Mesendoderm (in vitro differentiated cells): ENCODE measurements around the gene TPRG1L.

Experiments used
- DNase-seq: peaks from one replicate; pipeline ENCODE4 v3.0.0; 2013
- H2AK5ac ChIP-seq: 2 replicates; pipeline ENCODE4 v1.6.1; 2013; ENCODE audit warnings: low read length, inconsistent platforms
- H2BK120ac ChIP-seq: 2 replicates; pipeline ENCODE4 v1.6.1; 2013; ENCODE audit warnings: low read depth, mild to moderate bottlenecking, low read length, moderate library complexity, mixed read lengths
- H2BK15ac ChIP-seq: replicated peaks from 2 replicates; pipeline ENCODE4 v1.6.1; 2013; ENCODE audit warnings: low read depth, mild to moderate bottlenecking, moderate library complexity
- H2BK5ac ChIP-seq: 2 replicates; pipeline ENCODE4 v1.6.1; 2013; ENCODE audit warnings: low read length, inconsistent platforms
- H3K18ac ChIP-seq: 2 replicates; pipeline ENCODE4 v1.6.1; 2013; ENCODE audit warnings: mild to moderate bottlenecking, low read length, mixed read lengths
- H3K23ac ChIP-seq: one replicate; pipeline ENCODE4 v1.6.1; 2013; ENCODE audit warnings: low read length
- H3K27ac ChIP-seq: 2 replicates; pipeline ENCODE4 v1.5.1; 2013; ENCODE audit warnings: low read depth, mild to moderate bottlenecking, inconsistent platforms, low read length, moderate library complexity
- H3K27me3 ChIP-seq: 2 replicates; pipeline ENCODE4 v1.6.1; 2013; ENCODE audit warnings: low read length, control low read depth, mild to moderate bottlenecking, inconsistent platforms; ENCODE audit not compliant: insufficient read depth, poor library complexity
- H3K36me3 ChIP-seq: 2 replicates; pipeline ENCODE4 v1.6.1; 2013; ENCODE audit warnings: low read length, inconsistent platforms; ENCODE audit not compliant: control insufficient read depth, insufficient read depth
- H3K4ac ChIP-seq: one replicate; pipeline ENCODE4 v1.6.1; 2013; ENCODE audit warnings: low read depth, mild to moderate bottlenecking, low read length, moderate library complexity
- H3K4me1 ChIP-seq: 2 replicates; pipeline ENCODE4 v1.6.1; 2013; ENCODE audit warnings: low read depth, low read length, inconsistent platforms; ENCODE audit not compliant: control insufficient read depth
- H3K4me2 ChIP-seq: 2 replicates; pipeline ENCODE4 v1.6.1; 2013; ENCODE audit warnings: low read length
- H3K4me3 ChIP-seq: 2 replicates; pipeline ENCODE4 v1.5.1; 2013; ENCODE audit warnings: mild to moderate bottlenecking, low read length
- H3K56ac ChIP-seq: one replicate; pipeline ENCODE4 v1.6.1; 2013; ENCODE audit warnings: low read length
- H3K79me1 ChIP-seq: 2 replicates; pipeline ENCODE4 v1.6.1; 2013; ENCODE audit warnings: low read length, inconsistent platforms
- H3K79me2 ChIP-seq: 2 replicates; pipeline ENCODE4 v1.6.1; 2013; ENCODE audit warnings: mild to moderate bottlenecking, low read length; ENCODE audit not compliant: control insufficient read depth, insufficient read depth
- H3K9ac ChIP-seq: 2 replicates; pipeline ENCODE4 v1.6.1; 2013; ENCODE audit warnings: low read length, inconsistent platforms
- H4K5ac ChIP-seq: one replicate; pipeline ENCODE4 v1.6.1; 2013; ENCODE audit warnings: low read length
- H4K8ac ChIP-seq: one replicate; pipeline ENCODE4 v1.6.1; 2013; ENCODE audit warnings: low read depth, mild to moderate bottlenecking, control low read depth, low read length, moderate library complexity
- WGBS: extraction: QIAGEN DNeasy Blood & Tissue Kit; methylation state at CpG from one replicate; pipeline ENCODE4 v1.1.7; 2013; ENCODE audit warnings: low lambda C conversion rate, missing lambda C conversion rate; ENCODE audit not compliant: insufficient coverage; ENCODE audit errors: extremely low coverage; 5-methylcytosine and 5-hydroxymethylcytosine counted together

Gene TPRG1L

GRCh38 chr1:3630161-3630611, 5.4 kb downstream of the TPRG1L start:
- H2BK120ac ChIP-seq: no peak overlapping the region
- no peak overlapping the region for H4K5ac ChIP-seq
- H3K23ac ChIP-seq: no peak overlapping the region
- H3K4me1 ChIP-seq: peaks cover 3% of the 10 kb centered on the region
- H3K36me3 ChIP-seq: no peaks in the 10 kb centered on the region
- H2BK5ac ChIP-seq: no peak overlapping the region
- no peak overlapping the region for H3K56ac ChIP-seq
- H2BK15ac ChIP-seq: no peak overlapping the region
- H3K4me3 ChIP-seq: no peak overlapping the region
- H4K8ac ChIP-seq: no peak overlapping the region
- no peak overlapping the region for H3K4ac ChIP-seq
- H3K9ac ChIP-seq: no peak overlapping the region
- no peaks in the 10 kb centered on the region for H3K79me2 ChIP-seq
- H3K18ac ChIP-seq: no peak overlapping the region
- no peak for DNase-seq
- H3K27me3 ChIP-seq: no peaks in the 10 kb centered on the region
- no peak overlapping the region for H3K4me2 ChIP-seq
- H2AK5ac ChIP-seq: no peak overlapping the region
- H3K27ac ChIP-seq: no peak overlapping the region
- no CpG with 5 or more reads among the region's 11 CpGs for WGBS
- H3K79me1 ChIP-seq: peaks cover 3% of the 10 kb centered on the region

- Histone ChIP-seq H2BK15ac (no peak overlapping the region), H3K4me2 (no peak overlapping the region), H4K8ac (no peak overlapping the region), H2AK5ac (no peak overlapping the region), H3K23ac (no peak overlapping the region), H3K18ac (no peak overlapping the region), H3K56ac (no peak overlapping the region), H3K4me1 (no peaks in the 10 kb centered on the region), H3K4me3 (no peak overlapping the region), H2BK120ac (no peak overlapping the region), H3K9ac (no peak overlapping the region), H4K5ac (no peak overlapping the region), H3K36me3 (no peaks in the 10 kb centered on the region), H3K27ac (no peak overlapping the region), H3K4ac (no peak overlapping the region), H2BK5ac (no peak overlapping the region), H3K79me2 (no peaks in the 10 kb centered on the region), H3K27me3 (no peaks in the 10 kb centered on the region), H3K79me1 (no peaks in the 10 kb centered on the region)
- no CpG with 5 or more reads among the region's 9 CpGs for WGBS
- no peak for DNase-seq
Observed at GRCh38 chr1:3630914-3631313, 6.1 kb downstream of the TPRG1L start.

GRCh38 chr1:3631320-3632260, 6.8 kb downstream of the TPRG1L start:
- H3K27me3 ChIP-seq: no peaks in the 10 kb centered on the region
- no peak overlapping the region for H2BK120ac ChIP-seq
- H2AK5ac ChIP-seq: no peak overlapping the region
- no peak overlapping the region for H3K56ac ChIP-seq
- H3K4ac ChIP-seq: no peak overlapping the region
- H3K9ac ChIP-seq: no peak overlapping the region
- H3K79me1 ChIP-seq: no peaks in the 10 kb centered on the region
- H3K36me3 ChIP-seq: no peaks in the 10 kb centered on the region
- H4K5ac ChIP-seq: no peak overlapping the region
- H3K4me2 ChIP-seq: no peak overlapping the region
- DNase-seq: no peak
- no peak overlapping the region for H3K23ac ChIP-seq
- no peak overlapping the region for H4K8ac ChIP-seq
- no peaks in the 10 kb centered on the region for H3K79me2 ChIP-seq
- WGBS: no CpG with 5 or more reads among the region's 36 CpGs
- H3K18ac ChIP-seq: no peak overlapping the region
- no peak overlapping the region for H3K4me3 ChIP-seq
- H2BK5ac ChIP-seq: no peak overlapping the region
- H2BK15ac ChIP-seq: no peak overlapping the region
- no peaks in the 10 kb centered on the region for H3K4me1 ChIP-seq
- H3K27ac ChIP-seq: no peak overlapping the region

- Histone ChIP-seq H4K5ac (no peak overlapping the region), H3K18ac (no peak overlapping the region), H2BK120ac (no peak overlapping the region), H3K79me2 (no peaks in the 10 kb centered on the region), H3K4me2 (no peak overlapping the region), H3K4me1 (no peaks in the 10 kb centered on the region), H3K56ac (no peak overlapping the region), H3K9ac (no peak overlapping the region), H3K4ac (no peak overlapping the region), H3K36me3 (no peaks in the 10 kb centered on the region), H2AK5ac (no peak overlapping the region), H2BK5ac (no peak overlapping the region), H3K27ac (no peak overlapping the region), H2BK15ac (no peak overlapping the region), H3K23ac (no peak overlapping the region), H3K4me3 (no peak overlapping the region), H3K79me1 (no peaks in the 10 kb centered on the region), H4K8ac (no peak overlapping the region), H3K27me3 (no peaks in the 10 kb centered on the region)
- WGBS: no CpG with 5 or more reads among the region's 17 CpGs
- DNase-seq: no peak
Observed at GRCh38 chr1:3632298-3632697, 7.5 kb downstream of the TPRG1L start.

- Histone ChIP-seq H3K4me2 (no peak overlapping the region), H3K27ac (no peak overlapping the region), H3K79me1 (no peaks in the 10 kb centered on the region), H2BK120ac (no peak overlapping the region), H3K79me2 (no peaks in the 10 kb centered on the region), H3K36me3 (no peaks in the 10 kb centered on the region), H2AK5ac (no peak overlapping the region), H3K56ac (no peak overlapping the region), H3K18ac (no peak overlapping the region), H2BK5ac (no peak overlapping the region), H3K9ac (no peak overlapping the region), H4K8ac (no peak overlapping the region), H3K4me3 (no peak overlapping the region), H2BK15ac (no peak overlapping the region), H4K5ac (no peak overlapping the region), H3K27me3 (no peaks in the 10 kb centered on the region), H3K23ac (no peak overlapping the region), H3K4me1 (no peaks in the 10 kb centered on the region), H3K4ac (no peak overlapping the region)
- WGBS: no CpG with 5 or more reads among the region's 26 CpGs
- DNase-seq: no peak
Observed at GRCh38 chr1:3632716-3633343, 8.0 kb downstream of the TPRG1L start.
